Smooth muscle cell (in vitro differentiated cells): ENCODE measurements around the gene NCKAP5. TPM values are rescaled to one million over a fixed set of nuclear protein-coding genes. Genes with fewer than 3 reads are reported as not detected.

ENCODE experiments used
- DNase-seq: peaks from one replicate; lab custom pipeline; 2025; ENCODE audit not compliant: unreplicated experiment; lab: John Stamatoyannopoulos, UW
- H2AFZ ChIP-seq: fragments of 200-600 bp; sonication (generic); 2 replicates; pipeline ENCODE4 v1.6.0; 2016; ENCODE audit warnings: antibody characterized with exemption, low read depth, mild to moderate bottlenecking
- H3F3A ChIP-seq: fragments of 200-600 bp; sonication (generic); 2 replicates; pipeline ENCODE4 v1.6.0; 2017; ENCODE audit warnings: antibody characterized with exemption, low read depth
- H3K27ac ChIP-seq: fragments of 200-600 bp; sonication (generic); 2 replicates; pipeline ENCODE4 v1.5.1; 2016; ENCODE audit warnings: low read depth, mild to moderate bottlenecking
- H3K27me3 ChIP-seq: fragments of 200-600 bp; sonication (generic); 2 replicates; pipeline ENCODE4 v1.6.1; 2016; ENCODE audit warnings: low read depth, mild to moderate bottlenecking
- H3K36me3 ChIP-seq: fragments of 200-600 bp; sonication (generic); 2 replicates; pipeline ENCODE4 v1.5.1; 2016; ENCODE audit warnings: low read depth
- H3K4me1 ChIP-seq: fragments of 200-600 bp; sonication (generic); 2 replicates; pipeline ENCODE4 v1.5.1; 2016; ENCODE audit warnings: low read depth
- H3K4me2 ChIP-seq: fragments of 200-600 bp; sonication (generic); 2 replicates; pipeline ENCODE4 v1.6.0; 2016; ENCODE audit warnings: mild to moderate bottlenecking
- H3K4me3 ChIP-seq: fragments of 200-600 bp; sonication (generic); 2 replicates; pipeline ENCODE4 v1.5.1; 2016; ENCODE audit warnings: mild to moderate bottlenecking
- H3K79me2 ChIP-seq: fragments of 200-600 bp; sonication (generic); 2 replicates; pipeline ENCODE4 v1.6.0; 2016; ENCODE audit warnings: low read depth, mild to moderate bottlenecking
- H3K9ac ChIP-seq: fragments of 200-600 bp; sonication (generic); 2 replicates; pipeline ENCODE4 v1.6.0; 2016; ENCODE audit warnings: low read depth
- H3K9me3 ChIP-seq: fragments of 200-600 bp; sonication (generic); replicated peaks from 2 replicates; pipeline ENCODE4 v1.5.1; 2016; ENCODE audit warnings: low read depth
- H4K20me1 ChIP-seq: fragments of 200-600 bp; sonication (generic); 2 replicates; pipeline ENCODE4 v1.6.0; 2016; ENCODE audit warnings: low read depth
- WGBS: methylation state at CpG from one replicate; pipeline ENCODE4 v1.1.7; 2016; ENCODE audit warnings: low lambda C conversion rate; 5-methylcytosine and 5-hydroxymethylcytosine counted together
- polyA plus RNA-seq: library from polyadenylated mRNA; unstranded; fragments of >200 nt; fragmentation: Nextera tagmentation; extraction: Ambion mirVana; gene quantifications from 2 replicates; pipeline ENCODE4 v1.2.1, GENCODE V29; 2016
- total RNA-seq: library from RNA; depleted of rRNA; stranded (reverse); fragments of >200 nt; gene quantifications from 2 replicates; pipeline ENCODE4 v1.2.3, GENCODE V29; 2014
- TF ChIP-seq, protein P1 (sequence below): fragments of 200-600 bp; sonication (generic); IDR thresholded peaks from 2 replicates; pipeline ENCODE4 v1.5.1; 2017; ENCODE audit warnings: borderline replicate concordance, mild to moderate bottlenecking, antibody characterized with exemption; ENCODE audit not compliant: insufficient read depth, poor library complexity, severe bottlenecking

The NCKAP5 gene
- total and polyA plus RNA-seq, 2 experiments from 2014 or later, result 4.6 to 9.5 TPM

GRCh38 chr2:133409581-133410285 is 158.5 kb downstream of the NCKAP5 start:
- Histone ChIP-seq H3K4me2 (no peak overlapping the region), H4K20me1 (no peaks in the 10 kb centered on the region), H3K36me3 (no peaks in the 10 kb centered on the region), H3K9me3 (no peaks in the 10 kb centered on the region), H3K27ac (no peak overlapping the region), H3K79me2 (no peaks in the 10 kb centered on the region), H3K4me3 (no peak overlapping the region), H3K4me1 (no peaks in the 10 kb centered on the region), H3K9ac (no peak overlapping the region), H3F3A (no peaks in the 10 kb centered on the region), H3K27me3 (no peaks in the 10 kb centered on the region), H2AFZ (no peak overlapping the region)
- no peak for DNase-seq
- TF ChIP-seq, protein P1, sequence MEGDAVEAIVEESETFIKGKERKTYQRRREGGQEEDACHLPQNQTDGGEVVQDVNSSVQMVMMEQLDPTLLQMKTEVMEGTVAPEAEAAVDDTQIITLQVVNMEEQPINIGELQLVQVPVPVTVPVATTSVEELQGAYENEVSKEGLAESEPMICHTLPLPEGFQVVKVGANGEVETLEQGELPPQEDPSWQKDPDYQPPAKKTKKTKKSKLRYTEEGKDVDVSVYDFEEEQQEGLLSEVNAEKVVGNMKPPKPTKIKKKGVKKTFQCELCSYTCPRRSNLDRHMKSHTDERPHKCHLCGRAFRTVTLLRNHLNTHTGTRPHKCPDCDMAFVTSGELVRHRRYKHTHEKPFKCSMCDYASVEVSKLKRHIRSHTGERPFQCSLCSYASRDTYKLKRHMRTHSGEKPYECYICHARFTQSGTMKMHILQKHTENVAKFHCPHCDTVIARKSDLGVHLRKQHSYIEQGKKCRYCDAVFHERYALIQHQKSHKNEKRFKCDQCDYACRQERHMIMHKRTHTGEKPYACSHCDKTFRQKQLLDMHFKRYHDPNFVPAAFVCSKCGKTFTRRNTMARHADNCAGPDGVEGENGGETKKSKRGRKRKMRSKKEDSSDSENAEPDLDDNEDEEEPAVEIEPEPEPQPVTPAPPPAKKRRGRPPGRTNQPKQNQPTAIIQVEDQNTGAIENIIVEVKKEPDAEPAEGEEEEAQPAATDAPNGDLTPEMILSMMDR, result no peak
- 89% methylated on average over 5 of the region's 5 CpGs for WGBS

DNA sequence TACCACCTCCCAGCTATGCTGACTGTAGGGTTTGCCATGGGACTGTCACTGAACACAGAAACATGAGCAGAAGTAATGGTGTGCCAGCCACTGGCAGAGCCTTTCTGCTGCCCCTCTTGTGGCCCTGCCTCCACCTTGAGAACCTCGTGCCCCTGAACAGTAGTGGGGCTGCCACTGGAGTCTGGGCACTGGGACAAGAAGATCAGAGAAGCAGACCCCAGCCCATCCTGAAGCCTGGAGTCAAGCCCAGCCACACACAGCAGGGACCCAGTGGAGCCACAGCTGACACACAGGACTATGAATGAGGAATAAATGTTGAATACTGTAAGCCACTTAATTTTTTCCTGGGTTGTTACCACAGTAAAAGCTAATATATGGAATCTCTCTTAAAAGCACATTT is 159.6 kb downstream of the NCKAP5 start:
- Histone ChIP-seq H3K9ac (no peak overlapping the region), H3K79me2 (no peaks in the 10 kb centered on the region), H3K36me3 (no peaks in the 10 kb centered on the region), H3K27ac (no peak overlapping the region), H3K27me3 (no peaks in the 10 kb centered on the region), H4K20me1 (no peaks in the 10 kb centered on the region), H3K9me3 (no peaks in the 10 kb centered on the region), H3K4me1 (no peaks in the 10 kb centered on the region), H3K4me2 (no peak overlapping the region), H2AFZ (no peak overlapping the region), H3K4me3 (no peak overlapping the region), H3F3A (no peaks in the 10 kb centered on the region)
- TF ChIP-seq, protein P1, result no peak
- WGBS, result 83% methylated on average over 1 of the region's 1 CpG
- DNase-seq, result no peak

DNA sequence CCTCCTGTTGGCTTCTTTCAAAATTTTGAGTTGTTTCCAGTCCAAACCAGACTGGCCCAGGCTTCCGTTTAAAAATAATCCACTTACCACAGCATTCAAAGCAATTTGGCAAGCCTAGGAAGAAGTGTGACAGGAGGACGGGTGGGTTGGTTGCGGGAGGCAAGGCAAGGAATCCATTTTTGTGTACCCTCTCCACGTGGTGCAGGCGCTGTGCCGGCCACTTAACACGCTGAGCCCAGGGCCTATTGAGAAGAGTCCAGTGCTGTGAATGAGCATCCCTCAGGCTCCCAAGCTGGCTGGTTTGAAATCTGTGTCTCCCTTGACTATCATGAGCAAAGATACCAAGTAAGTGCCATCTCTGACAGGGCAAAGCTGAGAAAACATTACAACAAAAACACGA is 160.9 kb downstream of the NCKAP5 start:
- TF ChIP-seq, protein P1, result no peak
- Histone ChIP-seq H3K27ac (no peak overlapping the region), H4K20me1 (no peaks in the 10 kb centered on the region), H3K4me3 (no peak overlapping the region), H2AFZ (no peak overlapping the region), H3K4me2 (no peak overlapping the region), H3F3A (no peaks in the 10 kb centered on the region), H3K9me3 (no peaks in the 10 kb centered on the region), H3K4me1 (no peaks in the 10 kb centered on the region), H3K79me2 (no peaks in the 10 kb centered on the region), H3K27me3 (no peaks in the 10 kb centered on the region), H3K36me3 (no peaks in the 10 kb centered on the region), H3K9ac (no peak overlapping the region)
- WGBS, result 90% methylated on average over 8 of the region's 8 CpGs
- no peak for DNase-seq

GRCh38 chr2:133405252-133405651 is 163.0 kb downstream of the NCKAP5 start:
- no peak overlapping the region for H3K4me3 ChIP-seq
- DNase-seq, result no peak
- no peaks in the 10 kb centered on the region for H3K4me1 ChIP-seq
- WGBS, result 85% methylated on average over 4 of the region's 4 CpGs
- H3K27me3 ChIP-seq, result no peaks in the 10 kb centered on the region
- H3K27ac ChIP-seq, result no peak overlapping the region
- H3K4me2 ChIP-seq, result no peak overlapping the region
- no peaks in the 10 kb centered on the region for H4K20me1 ChIP-seq
- H3F3A ChIP-seq, result no peaks in the 10 kb centered on the region
- no peak overlapping the region for H2AFZ ChIP-seq
- no peaks in the 10 kb centered on the region for H3K36me3 ChIP-seq
- H3K79me2 ChIP-seq, result no peaks in the 10 kb centered on the region
- no peaks in the 10 kb centered on the region for H3K9me3 ChIP-seq
- no peak overlapping the region for H3K9ac ChIP-seq
- TF ChIP-seq, protein P1, result no peak
